ENCODE results near the gene MICAL3.
A peak's percentile ranks its signal among the peaks of the same experiment; 100 is the strongest.
"Not testable (repeated sequence)": the region's sequence is repeated elsewhere in the genome, so short reads cannot be mapped to it uniquely, and the experiment has no call there.

Gene MICAL3

DNA sequence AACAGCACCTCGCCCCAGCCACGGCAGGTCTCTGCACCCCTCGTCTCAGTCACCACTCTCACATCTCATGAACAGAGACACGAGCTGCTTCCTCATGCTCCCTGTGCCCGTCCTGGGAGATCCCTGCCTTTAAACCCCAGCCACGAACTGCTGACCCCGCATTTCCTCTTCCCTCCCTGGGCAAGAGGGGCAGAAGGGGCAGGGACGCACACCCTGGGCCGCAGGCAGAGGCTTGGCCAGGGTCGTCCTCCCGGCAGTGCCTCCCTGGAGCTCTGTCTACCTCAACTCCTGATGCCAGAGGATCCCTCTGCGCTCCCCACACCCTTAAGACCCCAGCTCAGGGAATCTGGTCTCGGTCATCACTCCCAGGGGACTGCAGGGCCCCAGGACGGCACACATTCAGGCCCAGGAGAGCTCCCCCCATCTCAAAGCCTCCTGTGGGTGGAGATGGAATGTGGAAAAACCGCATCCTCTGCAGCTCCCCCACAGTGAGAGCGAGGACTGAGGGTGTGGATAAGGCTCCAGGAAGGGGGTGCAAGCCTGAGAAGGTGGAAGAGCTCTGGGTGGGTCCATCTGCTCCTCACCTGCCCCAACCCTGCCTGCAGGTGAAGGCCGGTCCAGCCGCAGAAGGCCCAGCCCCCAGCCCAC lies 251.3 kb downstream of the MICAL3 start:
- DNase-seq, result no peak

DNA sequence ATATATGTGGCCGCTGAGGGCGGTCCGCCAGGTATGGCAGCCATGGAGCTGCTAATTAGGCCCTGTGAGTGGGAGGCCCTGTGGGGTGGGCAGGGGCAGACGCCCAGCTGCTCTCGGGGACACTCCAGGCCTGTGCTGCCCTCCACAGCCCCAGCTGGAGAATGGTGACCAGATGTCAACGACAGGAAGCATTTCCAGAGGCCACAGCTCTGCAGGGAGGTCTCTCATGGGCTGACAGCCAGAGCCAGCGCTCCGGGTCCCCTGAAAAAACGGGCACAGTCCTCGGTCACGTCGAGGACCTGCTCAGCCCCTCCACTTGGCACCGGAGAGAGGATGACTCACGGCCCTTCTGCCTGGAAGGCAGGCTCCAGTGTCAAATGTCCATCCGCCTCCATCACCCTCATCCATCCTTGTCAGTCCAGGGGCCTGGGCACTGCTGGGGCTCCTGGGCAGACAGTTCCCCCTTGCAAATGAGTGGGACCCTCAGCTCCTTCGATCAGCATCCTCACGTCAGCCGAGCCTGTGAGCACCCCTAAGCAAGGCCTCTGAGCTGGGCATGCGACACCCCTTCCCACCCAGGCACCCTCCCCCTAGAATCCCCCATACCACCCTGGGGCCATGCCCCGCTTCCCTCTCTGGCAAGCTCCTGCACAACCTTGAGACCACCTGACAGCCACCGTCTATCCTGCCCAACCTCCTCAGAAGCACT lies 252.0 kb downstream of the MICAL3 start:
- DNase-seq, result peak in 1 of 2 experiments; percentile 6

DNA sequence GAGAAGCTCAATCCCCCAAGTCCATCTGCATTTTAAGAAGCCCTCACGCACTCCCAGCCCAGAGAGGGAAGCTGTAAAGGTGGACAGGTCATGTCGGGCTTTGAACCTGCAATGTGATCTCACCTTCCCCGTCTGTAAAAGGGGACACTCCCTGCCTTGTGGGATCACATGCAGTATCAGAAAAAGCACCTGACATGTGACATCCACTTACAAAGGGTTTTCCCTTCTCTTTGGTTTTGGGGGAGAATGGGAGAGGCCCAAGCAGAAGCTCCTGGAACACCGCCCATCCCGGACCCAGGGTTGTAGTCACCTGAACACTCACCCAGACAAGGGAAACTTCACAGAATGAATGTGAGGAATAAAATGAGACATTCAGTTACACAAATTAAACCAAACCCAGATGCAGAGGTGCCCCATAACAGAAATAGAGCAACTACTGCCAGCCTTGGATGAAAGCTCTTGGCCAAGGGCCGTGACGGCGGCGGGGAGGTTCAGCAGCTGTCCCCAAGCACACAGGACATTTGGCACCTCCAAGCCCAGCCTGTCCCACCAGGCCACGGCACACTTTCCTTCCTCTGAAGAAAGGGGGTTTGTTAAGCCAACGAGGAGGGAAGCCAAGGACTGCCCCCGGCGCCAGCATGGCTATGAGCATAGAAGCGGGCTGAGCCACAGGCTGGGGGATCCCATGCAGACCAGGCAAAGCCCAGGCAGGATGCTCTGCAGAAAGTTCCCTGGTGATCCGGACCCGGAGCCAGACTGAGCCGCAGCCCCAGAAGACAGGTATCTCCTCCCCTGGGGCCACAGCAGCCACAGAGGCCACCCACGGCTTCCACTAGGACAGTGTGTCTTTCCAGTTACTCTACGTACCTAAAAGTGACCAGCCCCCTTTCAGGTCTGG lies 253.9 kb downstream of the MICAL3 start:
- DNase-seq, result no peak

DNA sequence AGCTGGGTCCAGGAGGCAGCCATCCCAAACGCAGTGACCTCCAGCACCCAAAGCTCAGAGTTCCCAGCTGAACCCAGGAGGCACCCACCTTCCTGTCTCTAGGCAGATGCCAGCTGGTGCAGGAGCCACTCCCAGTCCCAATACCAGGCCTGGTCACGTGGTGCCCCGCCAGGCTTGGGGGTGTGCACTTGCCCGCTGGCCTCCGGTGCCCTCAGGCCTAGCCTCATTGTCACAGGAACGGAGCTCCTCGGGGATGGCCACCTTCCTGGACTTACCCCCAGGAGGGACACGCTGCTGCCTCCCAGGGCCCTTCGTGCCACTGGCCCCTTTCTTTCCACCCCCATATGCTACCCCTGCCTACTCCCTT lies 254.7 kb downstream of the MICAL3 start:
- DNase-seq, result no peak

DNA sequence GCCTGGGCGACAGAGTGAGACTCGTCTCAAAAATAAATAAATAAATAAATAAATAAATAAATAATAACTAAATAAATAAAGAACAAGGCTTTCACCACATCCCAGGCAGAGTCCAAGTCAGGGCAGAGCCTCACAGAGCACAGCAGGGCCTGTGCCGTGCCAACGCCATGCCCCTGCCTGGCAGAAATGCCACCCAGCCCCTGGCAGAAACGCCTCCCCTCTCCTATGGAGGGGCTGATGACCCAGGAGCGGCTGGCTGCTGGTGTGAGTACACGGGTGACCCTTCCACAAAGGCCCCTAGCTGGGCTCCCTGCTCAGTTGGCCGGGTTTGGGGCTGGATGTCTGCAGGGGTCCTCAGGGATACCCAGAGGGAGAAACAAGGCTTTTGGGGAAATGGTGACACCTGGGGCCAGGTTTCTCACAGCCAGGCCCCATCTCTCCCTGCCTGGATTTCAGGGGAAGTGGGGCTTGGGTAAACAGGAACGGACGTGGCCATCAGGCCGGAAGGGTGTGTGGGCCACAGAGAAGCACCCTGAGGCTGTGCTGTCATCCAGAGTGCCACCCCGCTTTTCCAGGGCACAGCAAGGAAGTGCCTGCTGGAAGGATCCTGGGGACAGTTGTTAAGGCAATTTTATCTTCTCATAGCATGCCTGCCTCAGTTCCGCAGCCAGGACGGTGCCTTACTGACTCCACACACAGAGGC lies 255.2 kb downstream of the MICAL3 start:
- no peak for DNase-seq

DNA sequence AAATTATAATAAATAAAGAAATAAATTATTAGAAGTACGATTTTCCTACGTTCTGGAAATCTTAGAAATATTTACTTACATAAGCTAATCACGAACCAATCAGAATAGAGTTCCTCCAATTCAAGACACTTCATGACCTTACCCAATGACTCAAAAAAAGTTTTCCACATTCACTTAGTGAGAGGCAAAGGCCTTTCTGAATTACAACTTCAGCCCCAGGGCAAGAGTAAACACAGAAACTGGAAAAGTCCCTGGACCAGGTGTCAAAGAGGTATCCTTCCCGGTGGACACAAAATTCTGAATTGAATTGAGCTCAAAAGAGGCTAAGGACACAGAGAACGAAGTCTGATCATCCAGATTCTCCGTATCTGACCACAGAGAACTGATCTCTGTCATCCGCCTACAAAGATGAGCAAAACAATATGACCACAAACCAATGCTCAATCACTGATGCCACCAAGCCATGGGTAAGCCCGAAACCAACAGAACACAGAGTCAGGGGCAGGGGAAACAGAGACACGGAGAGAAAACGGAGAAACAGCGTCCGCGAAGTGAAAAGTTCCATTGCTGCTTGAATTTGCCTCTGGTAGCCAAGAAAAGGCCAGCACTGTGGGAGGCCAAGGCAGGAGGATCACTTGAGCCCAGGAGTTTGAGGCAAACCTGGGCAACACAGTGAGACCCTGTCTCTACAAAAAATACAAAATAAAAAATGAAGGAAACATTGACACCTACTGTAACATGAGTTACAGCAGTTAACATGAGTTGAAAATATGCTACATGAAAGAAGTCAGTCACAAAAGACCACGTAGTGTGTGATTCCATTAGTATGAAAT lies 256.9 kb downstream of the MICAL3 start:
- DNase-seq, result no peak

DNA sequence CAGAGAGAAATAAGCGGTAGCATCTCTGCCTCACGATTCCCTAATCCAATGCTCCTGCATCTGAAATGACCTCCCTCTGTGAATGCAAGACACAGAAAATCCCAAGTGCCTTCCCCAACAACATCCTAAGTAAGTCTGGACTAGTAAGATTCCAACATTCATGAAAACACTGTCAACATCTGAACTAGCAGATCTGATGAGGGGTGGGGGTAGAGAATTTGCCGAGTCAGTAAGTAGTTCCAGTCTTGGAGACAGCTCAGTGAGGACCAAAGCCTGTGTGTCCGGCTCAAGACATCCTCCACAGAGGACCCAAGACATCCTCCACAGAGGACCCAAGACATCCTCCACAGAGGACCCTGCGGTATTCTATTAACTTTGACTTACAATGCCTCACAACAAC lies 259.5 kb downstream of the MICAL3 start:
- DNase-seq, result not testable (repeated sequence)

DNA sequence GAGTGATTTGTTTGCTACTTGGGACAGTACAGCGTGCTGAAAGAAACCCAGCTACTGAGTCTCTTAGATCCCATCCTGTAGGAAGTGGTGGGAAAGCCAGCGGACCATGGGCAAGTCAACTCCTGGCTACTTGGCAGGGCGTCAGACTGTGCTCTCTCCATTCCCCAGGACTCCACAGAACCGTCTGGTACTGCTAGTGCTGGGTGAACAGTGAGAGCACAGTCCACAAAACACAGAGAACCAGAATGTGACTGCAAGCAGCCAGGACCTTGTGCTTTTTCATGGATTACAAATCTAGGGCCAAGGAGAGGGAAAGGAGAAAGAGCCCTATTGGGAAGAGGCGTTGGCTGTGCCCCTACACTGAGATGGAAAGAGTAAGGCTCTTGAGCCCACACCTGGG lies 260.3 kb downstream of the MICAL3 start:
- no peak for DNase-seq

DNA sequence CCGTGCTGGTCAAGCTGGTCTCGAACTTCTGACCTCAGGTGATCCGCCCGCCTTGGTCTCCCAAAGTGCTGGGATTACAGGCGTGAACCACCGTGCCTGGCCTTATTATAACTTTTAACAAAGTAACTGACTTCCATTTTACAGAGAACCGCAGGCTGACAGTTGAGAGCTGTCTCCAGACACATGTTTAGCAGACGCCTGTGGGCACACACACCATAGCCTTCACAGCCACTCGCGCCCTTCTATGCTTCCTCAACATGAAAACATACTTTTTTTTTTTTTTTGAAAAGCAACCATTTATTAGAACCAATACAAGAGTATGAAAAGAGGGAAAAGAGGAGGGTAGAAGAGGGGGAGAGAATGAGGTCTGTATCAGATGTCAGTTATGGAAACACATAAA lies 260.9 kb downstream of the MICAL3 start:
- not testable (repeated sequence) for DNase-seq

DNA sequence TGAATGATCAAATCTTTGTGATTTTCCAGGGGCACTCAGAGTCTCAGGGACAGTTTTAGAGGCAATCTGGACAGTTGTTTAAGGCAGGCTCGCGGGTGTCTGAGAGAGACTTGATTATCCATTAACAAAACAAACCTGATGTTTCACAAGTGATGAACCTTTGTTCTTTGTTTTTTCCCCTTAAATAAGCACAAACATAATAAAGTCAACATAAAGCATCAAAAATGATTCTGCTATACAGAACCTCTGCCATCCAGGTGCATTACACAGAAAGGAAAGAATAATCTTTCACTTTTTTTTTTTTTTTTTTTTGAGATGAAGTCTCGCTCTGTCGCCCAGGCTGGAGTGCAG lies 263.2 kb downstream of the MICAL3 start:
- DNase-seq, result no peak

DNA sequence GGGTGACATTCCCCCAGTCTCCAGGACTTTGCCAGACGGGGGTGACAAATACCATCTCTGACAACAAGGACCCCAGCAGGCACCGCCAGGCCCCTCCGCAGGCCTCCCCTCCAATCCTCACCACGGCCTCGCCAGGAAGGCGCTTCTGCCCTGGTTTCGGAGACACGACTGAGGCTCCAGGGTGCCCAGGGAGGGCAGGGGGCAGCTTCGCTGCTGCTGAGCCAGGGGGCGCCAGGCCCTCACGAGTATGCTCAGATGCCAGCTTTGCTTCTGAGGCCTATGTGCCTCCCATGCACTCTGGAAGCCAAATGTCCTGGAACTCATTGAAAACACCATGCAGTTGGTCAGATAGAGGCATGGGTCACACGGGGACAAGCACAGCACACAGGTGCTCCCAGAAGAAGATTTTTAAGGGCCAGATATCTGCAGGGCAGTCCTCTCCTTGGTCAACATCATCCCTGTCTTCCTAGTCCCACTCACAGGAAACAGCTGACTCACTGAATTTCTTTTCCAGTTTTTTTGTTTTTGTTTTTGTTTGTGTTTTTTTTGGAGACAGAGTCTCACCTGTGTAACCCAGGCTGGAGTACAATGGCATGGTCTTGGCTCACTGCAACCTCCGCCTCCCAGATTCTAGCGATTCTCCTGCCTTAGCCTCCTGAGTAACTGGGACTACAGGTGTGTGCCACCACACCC lies 270.0 kb downstream of the MICAL3 start:
- DNase-seq, result no peak

DNA sequence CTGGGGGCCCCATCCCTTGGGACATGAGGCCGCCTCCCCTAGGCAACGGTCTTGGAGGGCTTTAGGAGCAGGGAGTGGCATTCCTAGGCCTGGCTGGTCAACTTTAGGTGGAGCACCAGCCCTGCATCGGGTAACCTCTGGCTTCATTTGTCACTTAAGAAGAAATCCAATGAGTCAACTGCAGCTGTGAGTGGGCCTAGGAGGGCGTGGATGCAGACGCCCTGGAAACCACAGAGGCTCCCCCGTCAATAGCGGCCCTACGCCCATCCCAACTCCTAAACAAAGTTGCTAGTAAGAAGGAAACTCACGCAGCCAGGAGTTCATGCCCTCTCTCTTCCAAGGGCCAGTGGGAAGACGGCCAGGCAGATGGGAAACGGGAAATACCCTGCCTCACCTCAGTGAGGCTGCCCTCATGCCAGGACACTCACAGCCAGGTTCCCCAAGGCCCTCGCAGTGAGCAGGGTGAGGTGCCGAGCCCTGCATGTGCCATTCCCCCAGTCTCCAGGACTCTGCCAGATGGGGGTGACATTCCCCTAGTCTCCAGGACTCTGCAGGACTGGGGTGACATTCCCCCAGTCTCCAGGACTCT lies 270.9 kb downstream of the MICAL3 start:
- DNase-seq, result no peak

DNA sequence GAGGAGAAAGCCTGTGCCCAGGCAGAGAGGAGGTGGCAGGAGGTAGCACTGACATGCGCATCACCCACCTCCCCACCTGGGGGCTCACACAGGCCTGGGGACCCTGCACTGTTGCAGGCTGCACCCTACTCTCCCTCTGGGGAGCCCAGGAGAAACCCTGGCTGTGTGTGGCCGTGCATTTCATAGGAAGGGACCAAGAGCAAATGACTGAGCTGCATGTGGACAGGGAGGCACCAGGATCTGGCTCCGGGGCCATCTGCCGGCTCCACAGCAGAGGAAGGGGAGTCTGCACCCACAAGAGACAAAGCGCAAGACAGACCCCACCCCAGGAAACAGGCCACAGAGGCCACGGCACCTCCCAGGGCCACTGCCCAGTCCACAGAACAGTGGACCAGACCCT lies 272.8 kb downstream of the MICAL3 start:
- no peak for DNase-seq

DNA sequence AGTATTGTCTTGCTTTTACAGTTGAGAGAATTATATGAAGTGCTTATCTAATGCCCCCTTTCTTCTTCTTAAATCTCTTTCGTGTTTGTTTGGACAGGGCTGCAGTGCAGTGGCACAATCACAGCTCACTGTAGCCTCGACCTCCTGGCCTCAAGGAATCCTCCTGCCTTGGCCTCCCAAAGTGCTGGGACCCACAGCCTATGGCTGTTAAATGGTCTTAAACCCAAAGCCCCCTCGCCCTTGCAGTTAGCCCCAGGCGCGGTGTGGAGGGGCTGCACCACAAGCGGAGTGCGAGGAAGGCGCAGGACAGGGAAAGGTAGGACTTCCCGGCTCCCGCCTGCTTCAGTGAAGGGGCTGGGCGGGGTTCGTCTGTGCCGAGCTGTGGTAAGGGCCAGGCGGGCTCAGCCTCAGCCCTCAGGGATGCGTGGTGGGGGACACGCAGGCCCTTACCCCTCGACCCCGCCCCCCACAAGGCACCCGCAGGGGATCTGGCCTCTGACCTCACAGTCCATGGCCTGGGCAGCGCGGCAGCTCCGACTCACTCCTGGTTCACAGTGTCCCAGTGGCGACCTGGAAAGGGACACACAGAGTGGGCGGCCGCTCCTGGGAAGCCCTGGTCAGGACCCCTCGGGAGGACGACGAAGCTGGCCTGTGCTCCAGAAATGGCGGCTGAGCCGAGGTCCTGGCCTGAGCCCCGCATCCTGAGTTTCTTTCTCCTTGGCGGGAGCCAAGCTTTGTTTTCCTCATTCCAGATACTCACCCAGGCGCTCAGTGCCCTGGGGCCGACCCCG lies 274.6 kb downstream of the MICAL3 start:
- no peak for DNase-seq

DNA sequence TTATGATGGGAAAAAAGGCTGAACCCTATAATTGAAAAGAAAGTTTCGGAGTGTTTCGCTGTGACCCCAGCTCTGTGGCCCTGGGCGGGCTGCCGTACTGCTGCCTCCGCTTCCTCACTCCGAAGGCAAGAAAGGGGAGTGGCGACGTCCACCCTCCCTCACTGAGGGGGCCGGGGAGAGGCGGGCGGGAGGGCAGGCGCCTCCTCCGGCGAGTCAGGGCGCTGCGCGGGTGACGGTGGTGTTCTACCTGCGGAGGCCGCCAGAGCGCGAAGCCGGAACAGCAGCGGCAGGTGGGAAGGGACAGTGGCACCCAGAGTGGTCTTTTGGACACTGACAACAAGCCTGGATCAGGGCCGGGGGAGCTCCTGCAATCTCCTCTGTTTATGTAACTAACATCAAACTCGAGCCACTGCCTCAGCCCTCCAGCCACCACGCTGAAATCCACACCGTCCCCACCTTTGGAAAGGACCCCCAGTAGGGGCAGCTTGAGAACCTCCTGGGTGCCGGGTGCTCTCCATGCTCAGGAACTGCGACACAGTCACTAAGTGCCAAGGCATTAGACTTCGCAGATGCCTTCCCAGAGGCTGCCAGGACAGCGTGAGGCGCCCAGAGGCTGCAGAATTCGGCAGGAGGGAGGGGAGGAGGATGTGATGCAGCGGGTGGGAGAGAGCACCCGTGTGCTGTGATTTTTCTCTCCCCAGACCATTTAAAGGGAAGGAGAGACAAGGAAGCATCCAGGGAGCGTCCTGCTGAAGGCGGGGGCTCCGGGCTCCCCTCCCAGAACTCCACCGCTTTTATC lies 275.6 kb downstream of the MICAL3 start:
- no peak for DNase-seq

DNA sequence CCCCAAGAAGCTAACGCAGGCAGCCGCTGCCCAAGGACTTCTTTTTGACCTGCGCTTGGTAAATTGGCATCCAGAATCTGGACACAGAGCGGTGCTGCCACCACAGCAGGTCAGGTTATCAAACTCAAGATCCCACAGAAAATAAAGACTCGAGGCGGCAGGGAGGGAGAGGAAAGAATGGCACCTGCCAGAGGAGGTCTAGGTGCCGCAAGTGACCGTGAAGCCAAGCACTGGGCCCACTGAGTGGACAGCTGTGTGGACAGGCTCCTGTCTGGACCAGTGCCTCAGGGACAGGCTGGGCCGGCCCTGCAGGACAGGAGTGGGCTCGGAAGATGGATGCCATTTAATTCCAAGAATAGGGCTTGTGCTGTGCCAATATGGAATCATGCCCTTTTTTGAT lies 277.4 kb downstream of the MICAL3 start:
- DNase-seq, result no peak

DNA sequence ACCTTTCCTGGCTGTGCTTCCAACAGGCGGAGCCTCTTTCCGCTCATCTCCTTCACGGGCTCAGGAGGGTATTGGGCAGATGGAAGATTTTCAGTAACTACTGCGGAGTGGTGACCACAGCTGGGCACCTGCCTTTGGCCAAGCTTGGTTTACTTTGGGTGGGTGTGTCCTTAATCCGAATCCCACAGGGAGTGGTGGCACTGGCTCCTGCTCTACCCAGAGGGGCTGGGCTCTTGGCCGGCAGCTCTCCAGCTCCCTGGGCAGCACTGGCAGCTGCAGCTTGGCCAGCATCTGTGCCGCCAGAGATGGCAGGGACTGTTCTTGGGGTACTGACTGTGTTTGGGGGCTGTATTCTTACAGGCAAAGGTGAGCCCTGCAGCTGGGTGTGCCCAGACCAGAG lies 279.9 kb downstream of the MICAL3 start:
- no peak for DNase-seq

DNA sequence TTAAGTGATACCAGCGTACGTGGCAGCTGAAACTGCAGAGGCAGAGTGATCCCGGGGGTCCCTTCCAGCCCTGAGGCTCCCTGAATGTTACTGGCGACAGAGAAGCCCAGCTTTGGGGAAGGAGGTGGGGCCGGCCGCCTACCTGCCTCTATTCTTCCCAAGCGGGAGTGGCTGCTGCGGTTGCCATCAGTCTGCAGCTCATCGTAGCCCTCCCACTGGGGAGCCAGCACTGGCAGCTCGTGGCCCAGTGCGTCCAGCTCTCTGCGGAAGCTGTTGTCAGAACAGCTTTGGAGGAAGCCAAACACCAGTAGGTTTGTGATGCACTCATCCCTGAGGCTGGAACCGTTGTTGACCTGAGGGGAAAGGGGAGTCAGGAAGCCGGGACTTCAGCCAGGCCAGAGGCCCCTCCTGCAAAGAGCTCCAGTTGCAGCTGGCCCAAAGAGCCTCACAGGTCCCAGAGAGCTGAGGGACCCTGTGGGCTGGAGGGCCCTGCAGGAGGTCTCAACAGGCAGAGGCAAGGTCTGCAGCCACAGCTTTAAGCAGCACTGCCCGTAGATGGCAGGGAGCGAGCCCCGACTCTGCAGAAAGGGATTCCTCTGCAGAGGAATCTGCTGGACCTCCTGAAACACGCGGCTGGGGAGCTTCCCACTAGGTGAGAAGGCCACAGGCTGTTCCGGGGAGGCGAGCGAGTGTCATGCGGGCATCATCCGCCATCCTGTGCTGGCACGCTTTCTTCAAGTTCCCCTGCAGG lies 280.5 kb downstream of the MICAL3 start:
- DNase-seq, result no peak

DNA sequence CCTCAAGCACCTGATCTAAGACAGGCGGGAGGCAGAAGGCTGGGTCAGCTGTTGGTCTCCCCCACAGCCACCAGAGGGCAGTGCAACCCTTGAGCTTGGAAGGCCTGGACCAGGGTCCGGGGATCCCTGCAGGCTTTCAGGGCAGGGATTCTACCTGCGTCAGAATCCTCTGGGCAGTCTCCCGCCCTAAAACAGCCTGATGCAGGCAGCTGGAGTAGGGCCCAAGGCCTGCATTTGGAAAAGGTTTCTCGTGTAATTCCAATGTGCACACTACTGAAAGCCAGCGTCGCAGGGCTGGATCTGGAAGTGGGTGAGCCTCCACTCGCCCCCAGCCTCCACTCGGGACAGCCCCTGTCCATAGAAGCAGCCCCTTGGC lies 281.8 kb downstream of the MICAL3 start:
- DNase-seq, result no peak

Data from SW 1271 (cell line).